GM21786 (cell line): ENCODE results near the gene TBX21.
"Not testable (repeated sequence)": the region's sequence is repeated elsewhere in the genome, so short reads cannot be mapped to it uniquely, and the experiment has no call there.

Source experiments
- ATAC-seq: cut with Tn5 transposase; IDR thresholded peaks from one replicate; pipeline ENCODE4 v1.9.1; 2021; ENCODE audit not compliant: unreplicated experiment

TBX21 gene

DNA sequence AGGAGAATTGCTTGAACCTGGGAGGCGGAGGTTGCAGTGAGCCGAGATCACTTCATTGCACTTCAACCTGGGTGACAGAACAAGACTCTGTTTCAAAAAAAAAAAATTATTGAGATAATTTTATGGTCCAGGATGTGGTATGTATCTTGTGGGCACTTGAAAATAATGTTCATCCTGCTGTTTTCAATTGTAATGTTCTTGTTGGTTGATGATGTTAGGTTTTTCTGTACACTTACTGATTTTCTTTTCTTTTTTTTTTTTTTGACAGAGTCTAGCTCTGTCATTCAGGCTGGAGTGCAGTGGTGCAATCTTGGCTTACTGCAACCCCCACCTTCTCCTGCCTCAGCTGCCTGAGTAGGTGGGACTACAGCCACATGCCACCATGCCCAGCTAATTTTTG lies 29.7 kb downstream of the TBX21 start:
- ATAC-seq = no peak

DNA sequence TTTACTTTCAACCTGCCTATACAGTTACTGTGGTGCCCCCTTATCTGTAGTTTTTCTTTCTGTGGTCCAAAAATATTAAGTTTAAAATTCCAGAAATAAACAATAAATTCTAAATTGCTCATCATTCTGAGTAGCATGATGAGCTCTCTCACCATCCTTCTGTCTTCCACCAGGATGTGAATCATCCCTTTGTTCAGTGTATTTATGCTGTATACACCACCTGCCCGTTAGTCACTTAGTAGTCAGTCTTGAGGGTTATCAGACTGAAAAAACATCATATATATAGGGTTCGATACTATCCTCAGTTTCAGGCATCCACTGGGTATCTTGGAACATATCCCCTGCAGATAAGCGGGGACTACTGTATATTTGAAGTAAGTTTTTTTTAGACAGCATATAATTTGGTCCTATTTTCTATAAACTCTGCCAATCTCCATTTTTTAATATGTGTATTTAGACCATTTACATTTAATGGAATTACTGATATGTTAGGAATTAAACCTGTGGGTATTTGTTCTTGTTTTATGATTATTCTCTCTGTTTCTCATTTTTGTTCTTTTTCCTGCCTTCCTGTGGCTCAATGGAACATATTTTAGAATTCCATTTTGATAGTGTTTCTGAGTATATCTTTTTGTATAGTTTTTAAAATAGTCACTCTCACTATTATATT lies 31.0 kb downstream of the TBX21 start:
- ATAC-seq = no peak

DNA sequence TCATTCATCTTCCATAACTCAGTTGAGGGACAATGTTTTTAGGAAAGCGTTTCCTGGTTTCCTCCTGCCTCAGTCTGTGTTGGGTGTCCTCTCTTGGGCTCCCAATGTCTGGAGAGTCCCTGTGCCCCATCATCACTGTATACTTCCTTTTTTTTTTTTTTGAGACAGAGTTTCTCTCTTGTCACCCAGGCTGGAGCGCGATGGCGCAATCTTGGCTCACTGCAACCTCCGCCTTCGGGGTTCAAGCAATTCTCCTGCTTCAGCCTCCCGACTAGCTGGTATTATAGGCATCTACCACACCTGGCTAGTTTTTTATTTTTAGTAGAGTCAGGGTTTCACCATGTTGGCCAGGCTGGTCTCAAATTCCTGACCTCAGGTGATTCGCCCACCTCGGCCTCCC lies 40.6 kb downstream of the TBX21 start:
- not testable (repeated sequence) for ATAC-seq

DNA sequence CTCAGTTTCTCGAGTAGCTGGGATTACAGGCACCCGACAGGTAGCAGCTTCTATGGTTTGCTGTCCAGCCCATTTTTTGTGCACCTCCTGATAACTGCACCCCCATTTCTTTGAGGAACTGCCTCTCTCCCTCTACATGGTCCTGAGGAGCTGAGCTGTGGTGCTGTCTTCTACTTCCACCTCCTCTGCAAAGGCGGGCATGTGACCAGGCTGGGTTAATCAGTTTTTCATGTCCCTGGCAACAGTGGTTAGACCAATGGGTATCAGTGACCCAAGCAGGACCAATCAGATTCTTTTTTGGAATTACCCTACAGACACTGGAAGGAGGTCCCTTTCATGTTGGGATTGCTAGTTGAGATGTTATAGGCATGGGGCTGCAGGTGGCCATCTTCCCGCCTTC lies 41.3 kb downstream of the TBX21 start:
- ATAC-seq = no peak

DNA sequence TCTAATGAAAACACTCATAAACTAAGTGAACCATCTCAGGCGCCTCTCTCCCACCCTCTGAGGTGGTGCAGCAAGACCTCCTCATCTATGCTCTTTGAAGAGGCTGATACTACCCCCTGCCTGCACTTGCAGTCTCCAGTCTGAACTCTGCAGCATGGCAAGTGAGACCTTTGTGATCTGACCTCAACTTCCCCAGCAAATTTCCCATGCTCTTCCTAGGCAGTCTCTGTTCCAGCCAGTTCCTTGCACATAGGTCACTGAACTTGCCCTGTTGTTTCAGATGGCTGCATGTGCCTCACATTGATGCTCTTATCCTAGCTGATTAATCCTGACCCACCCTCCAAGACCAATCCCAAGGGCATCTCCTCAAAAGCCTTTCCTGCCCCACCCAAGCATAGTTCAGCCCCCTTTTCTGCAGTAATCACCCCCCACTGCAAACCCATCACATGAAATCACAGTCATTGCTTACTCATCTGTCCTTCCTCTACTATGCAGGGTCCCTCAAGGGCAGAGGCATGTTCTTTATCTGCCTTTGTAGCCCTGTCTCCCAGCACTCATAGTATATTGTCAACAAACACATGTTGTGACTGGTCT lies 42.0 kb downstream of the TBX21 start:
- no peak for ATAC-seq

DNA sequence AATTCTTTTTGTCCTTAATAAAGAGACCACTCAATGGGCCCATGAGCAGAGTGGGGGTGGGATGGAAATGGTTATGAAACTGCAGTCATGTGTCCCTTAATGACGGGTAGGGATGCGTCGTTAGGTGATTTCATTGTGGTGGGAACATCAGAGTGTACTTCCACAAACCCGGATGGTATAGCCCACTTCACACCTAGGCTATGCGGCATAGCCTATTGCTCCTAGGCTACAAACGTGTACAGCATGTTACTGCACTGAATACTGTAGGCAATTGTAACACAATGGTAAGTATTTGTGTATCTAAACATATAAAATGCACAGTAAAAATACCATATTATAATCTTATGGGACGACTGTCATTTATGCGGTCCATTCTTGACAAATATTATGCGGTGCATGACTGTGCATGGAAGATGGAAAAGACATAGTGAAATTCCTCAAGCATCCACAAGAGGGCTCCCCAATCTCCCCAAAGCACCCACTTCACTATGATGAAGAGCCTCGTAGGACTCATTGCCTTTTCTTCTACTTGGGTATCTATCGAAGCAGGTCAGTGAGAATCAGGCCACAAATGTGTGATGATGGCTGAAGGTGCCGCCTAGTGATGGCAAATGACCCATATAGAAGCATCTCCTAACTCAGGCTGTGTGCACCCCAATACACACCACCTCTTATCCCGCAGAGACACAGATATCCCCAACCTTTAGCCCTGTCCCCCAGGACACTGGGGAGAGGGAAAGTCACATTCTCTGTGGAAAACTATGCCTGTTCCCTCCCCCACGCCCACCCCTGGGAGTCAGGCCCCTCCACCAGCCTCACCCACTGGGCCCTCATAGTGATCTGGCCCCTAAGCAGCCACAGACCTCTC lies 43.5 kb downstream of the TBX21 start:
- no peak for ATAC-seq

DNA sequence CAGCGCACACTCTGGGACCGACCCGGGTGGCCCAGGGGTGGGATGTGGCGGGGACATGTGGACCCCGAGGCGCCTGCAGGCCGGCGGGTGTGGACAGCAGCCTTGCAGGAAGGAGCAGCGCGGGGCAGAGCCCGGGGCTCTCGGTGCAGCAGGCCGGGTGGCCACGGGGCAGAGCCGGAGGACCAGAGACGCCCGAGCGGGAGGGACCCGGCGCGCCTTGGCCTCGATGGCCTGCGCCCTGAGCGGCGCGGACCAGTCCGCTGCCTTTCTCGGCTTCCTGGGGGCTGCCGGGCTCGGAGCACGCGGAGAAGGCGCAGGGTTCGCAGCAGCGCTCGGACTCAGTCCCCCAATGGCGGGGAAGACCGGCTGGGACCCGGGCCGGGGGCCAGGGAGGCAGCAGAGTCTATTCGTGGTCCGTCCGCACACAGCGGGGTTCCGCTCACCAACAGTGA lies 45.2 kb downstream of the TBX21 start:
- ATAC-seq = no peak

DNA sequence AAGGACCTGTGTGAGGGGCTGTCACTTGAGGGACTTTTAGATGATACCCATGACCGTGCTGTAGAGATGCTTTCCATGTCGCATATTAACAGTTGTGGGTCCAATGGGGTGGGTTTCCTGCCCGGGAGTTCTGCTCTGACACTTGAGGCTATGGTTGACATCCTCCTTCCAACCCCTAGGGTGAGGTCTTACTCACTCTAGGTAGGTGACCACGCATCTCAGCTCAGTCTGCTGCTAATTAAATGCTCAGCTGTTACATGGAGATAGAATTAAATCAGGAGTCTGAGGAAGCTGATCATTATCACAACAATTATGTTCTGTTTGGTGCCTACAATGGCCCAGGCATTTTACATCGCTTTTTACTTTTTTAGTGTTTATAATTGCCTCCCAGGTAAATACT lies 48.4 kb downstream of the TBX21 start:
- ATAC-seq = no peak

DNA sequence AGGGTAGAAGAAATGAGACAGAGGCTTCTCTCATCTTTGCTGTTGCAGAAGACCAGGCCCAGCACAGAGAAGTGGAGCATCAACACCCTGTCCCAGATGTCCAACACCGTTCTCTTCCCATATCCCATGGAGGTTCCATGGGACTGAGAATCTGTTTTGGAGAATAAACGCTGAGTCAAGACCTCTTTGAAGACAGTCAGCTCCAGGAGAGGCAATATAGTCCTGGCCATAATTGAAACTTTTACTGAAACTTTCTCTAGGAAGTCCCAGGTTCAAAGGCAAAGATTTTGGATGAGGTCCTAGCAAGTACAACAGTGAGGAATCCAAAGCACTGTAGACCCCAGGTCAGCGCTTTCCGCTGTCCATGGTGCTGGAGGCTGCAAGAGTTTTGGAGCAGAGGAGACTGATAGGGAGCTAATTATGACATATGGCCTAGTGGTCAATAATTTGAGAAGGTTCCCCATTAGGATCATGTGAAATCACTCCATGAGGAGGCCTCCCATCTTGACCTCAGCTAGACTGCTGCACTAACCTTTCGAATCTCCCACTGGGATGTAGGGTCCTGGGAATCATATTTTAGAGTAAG lies 52.6 kb downstream of the TBX21 start:
- ATAC-seq = no peak

DNA sequence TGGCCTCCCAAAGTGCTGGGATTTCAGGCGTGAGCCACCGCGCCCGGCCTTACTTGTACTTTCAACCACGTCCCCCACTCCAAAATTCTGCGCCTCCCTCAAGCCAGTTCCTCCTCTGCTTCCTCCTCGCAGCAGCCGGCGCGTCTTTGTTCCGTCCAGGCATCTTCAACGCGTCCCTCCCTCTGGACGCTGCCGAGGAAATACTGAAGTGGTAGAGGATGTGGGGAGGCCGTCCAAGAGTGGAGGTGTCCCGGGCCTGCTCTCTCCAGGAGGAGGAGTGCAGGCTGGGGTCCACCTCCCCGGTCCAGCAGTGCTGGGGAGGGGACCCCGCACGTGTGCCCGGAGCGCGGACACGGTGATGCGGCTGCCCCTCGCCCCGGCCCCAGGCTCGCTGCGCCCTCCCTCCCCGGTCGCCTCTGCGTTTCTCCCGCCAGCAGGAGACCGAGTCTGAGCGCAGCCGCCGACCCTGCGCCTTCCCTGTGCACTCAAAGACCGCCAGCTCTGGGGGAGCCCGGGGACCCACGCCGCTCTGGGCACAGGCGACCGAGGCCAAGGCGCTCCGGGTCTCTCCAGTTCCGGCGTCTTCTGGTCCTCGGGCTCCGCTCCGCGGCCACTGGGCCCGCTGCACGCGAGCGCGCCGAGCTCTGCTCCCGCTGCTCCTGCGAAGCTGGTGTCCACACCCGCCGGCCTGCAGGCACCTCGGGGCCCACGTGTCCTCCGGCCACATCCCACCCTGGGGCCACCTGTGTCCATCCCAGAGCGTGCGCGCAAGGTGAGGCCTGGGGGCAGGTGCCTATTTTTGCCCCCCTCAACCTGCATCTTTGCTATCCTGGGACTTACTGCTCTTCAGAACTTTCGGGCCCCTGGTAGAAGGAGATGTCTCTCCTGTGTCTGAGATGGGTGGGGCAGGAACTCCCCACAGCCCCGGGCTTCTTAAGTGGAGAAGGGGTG lies 56.9 kb downstream of the TBX21 start:
- no peak for ATAC-seq

DNA sequence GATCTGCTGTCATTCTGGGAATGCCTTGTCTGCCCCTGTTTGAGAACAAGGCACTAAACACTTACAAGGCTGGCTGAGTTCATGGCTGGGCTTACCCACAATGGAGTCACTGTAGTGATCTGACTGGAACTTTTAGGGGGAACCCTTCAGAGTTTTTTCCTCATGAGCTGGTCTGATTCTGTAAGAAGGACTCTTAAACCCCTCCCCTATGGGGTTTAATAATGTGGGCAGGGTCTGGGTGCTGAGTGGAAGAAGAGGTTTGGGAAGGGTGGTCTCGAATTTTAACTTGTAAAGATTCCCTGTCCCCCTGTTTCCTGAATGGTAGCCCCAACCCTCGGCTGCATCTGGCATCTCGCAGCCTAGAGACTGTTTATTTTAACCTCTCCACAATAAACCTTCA lies 58.0 kb downstream of the TBX21 start:
- no peak for ATAC-seq

DNA sequence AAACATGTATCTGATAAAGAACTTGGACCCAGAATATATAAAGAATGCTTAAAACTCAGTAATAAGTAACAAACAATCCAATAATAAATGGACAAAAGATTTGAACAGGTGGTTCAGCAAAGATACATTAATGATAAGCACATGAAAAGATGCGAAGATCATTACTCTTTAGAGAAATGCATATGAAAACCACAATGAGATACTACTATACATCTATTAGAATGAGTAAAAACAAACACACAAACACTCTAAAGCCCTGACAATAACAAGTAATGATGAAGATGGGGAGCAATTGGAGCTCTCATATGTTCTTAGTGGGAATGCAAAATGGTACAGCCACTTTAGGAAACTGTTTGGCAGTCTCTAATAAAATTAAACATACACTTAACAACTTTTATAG lies 59.4 kb downstream of the TBX21 start:
- no peak for ATAC-seq

DNA sequence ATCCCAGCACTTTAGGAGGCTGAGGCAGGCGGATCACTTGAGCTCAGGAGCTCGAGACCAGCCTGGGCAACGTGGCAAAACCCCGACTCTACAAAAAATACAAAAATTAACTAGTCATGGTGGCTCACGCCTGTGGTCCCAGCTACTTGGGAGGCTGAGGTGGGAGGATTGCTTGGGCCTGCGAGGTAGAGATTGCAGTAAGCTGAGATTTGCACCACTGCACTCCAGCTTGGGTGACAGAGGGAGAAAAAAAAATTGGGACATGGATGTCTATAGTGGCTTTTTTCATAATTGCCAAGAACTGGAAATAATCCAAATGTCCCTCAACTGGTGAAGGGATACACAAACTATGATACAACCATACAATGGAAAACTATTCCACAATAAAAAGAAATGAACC lies 59.9 kb downstream of the TBX21 start:
- ATAC-seq = no peak
